ENCODE data around the gene KIRREL3.

GRCh38 chr11:126423154-126423553, 577.4 kb downstream of the KIRREL3 start:
- TF ChIP-seq CTCF (IDR thresholded peaks at IDR 0.05) (no peak), EP300 (IDR thresholded peaks at IDR 0.05; ENCODE audit: low read depth) (no peak), POLR2A (IDR thresholded peaks at IDR 0.05) (no peak)
